Spinal cord (tissue), 10 donors: ENCODE data around the gene MAP3K20. TPM values are rescaled to one million over a fixed set of nuclear protein-coding genes. Genes with fewer than 3 reads are reported as not detected.
"Not testable (repeated sequence)": the region's sequence is repeated elsewhere in the genome, so short reads cannot be mapped to it uniquely, and the experiment has no call there.

ENCODE experiments used
- DNase-seq, 6 donors: peaks; one replicate each; pipeline versions ENCODE4 v3.0.0 to v3.0.0-alpha.2; 2013 to 2015; ENCODE audit warnings: low spot score in 6 of 6, low read depth in 4 of 6
- H3K27ac ChIP-seq: one replicate; pipeline ENCODE4 v1.5.1; 2013; ENCODE audit warnings: low read depth, low read length, control low read depth
- H3K27me3 ChIP-seq: one replicate; pipeline ENCODE4 v1.6.1; 2013; ENCODE audit warnings: low read length; ENCODE audit not compliant: control insufficient read depth, insufficient read depth
- H3K36me3 ChIP-seq: one replicate; pipeline ENCODE4 v1.6.1; 2013; ENCODE audit warnings: low read length; ENCODE audit not compliant: control insufficient read depth, insufficient read depth
- H3K4me1 ChIP-seq: one replicate; pipeline ENCODE4 v1.6.1; 2013; ENCODE audit warnings: low read length; ENCODE audit not compliant: control insufficient read depth, insufficient read depth
- H3K4me3 ChIP-seq: one replicate; pipeline ENCODE4 v1.5.1; 2013; ENCODE audit warnings: low read depth, low read length, control low read depth
- H3K9me3 ChIP-seq: one replicate; pipeline ENCODE4 v1.6.1; 2013; ENCODE audit warnings: low read length; ENCODE audit not compliant: control insufficient read depth, insufficient read depth
- WGBS: methylation state at CpG from one replicate; pipeline ENCODE4 v1.1.5; 2013; ENCODE audit warnings: missing lambda C conversion rate; ENCODE audit not compliant: insufficient coverage; 5-methylcytosine and 5-hydroxymethylcytosine counted together
- polyA plus RNA-seq, 2 donors: library from polyadenylated mRNA; unstranded; fragments of 120-200 nt; gene quantifications; one replicate each; pipeline ENCODE4 v1.2.1, GENCODE V29; 2013; ENCODE audit not compliant: insufficient read length in 2 of 2
- total RNA-seq, 2 donors: library from RNA; depleted of rRNA in 1 of 2; stranded (reverse); fragments of 120-200 nt in 1 of 2; fragments of >200 nt in 1 of 2; gene quantifications; one replicate each; pipeline versions ENCODE4 v1.2.3 to v1.2.4, GENCODE V29; 2013 to 2014
- donor health status: healthy.

MAP3K20 gene
- total and polyA plus RNA-seq, 4 donors = 8.0 to 26.8 (median 16.6) TPM

DNA sequence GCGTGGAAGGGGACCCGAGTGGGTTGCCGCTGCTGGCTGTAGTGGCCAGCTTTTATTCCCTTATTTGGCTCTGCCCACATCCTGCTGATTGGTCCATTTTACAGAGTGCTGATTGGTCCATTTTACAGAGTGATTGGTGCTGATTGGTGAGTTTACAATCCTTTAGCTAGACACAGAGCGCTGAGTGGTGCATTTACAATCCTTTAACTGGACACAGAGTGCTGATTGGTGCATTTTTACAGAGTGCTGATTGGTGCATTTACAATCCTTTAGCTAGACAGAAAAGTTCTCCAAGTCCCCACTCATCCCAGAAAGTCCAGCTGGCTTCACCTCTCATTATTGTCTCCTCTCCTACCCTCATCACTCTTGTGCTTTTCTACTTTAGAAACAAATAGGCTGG, 225.9 kb downstream of the MAP3K20 start:
- H3K9me3 ChIP-seq, H3K27ac ChIP-seq, H3K27me3 ChIP-seq, DNase-seq, H3K36me3 ChIP-seq, H3K4me1 ChIP-seq, H3K4me3 ChIP-seq: not testable (repeated sequence)
- 86% methylated on average over 3 of the region's 4 CpGs for WGBS

DNA sequence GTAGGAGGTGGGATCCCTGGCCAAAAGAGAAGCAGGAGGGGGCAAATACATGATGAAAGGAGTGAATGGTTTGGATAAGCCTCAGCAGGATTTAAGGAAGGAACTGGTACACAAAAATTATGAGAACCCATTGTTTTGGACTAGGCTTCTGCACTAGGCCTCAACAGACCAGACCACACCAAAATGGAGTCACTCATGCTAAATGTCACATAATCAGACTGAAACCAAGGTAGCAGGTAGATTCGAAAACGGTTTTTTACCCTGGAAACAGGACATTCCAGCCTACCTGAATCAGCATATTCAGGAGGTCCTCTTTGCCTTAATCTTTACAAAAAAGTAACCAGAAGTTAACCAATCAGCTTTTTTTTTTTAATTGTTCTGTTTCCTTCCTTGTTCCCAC, 229.7 kb downstream of the MAP3K20 start:
- H3K4me1 ChIP-seq = no peaks in the 10 kb centered on the region

DNA sequence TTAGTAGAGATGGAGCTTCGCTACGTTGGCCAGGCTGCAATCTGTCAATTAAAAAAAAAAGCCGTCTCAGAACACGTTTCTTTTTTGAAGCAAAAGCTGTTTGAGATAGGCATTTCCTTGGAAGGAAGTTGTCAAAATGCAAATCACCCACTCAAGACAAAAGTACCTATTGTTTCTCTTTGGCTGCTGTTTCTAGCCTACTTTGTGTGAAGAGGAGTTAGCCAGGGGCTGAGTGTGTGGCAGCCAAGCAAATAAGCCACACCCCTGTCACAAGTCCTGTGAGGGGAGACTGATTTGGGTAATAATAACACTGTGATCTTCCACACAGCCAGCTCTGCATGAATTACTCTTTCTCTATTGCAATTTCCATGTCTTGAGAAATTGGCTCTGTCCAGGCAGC, 231.6 kb downstream of the MAP3K20 start:
- peak in 3 of 6 donors; percentile 14 to 73 (median 32) for DNase-seq
- H3K27me3 ChIP-seq = no peaks in the 10 kb centered on the region
- no peak overlapping the region for H3K4me3 ChIP-seq
- H3K9me3 ChIP-seq = no peaks in the 10 kb centered on the region
- H3K4me1 ChIP-seq = no peaks in the 10 kb centered on the region
- H3K36me3 ChIP-seq = no peaks in the 10 kb centered on the region
- no CpG with 5 or more reads among the region's 4 CpGs for WGBS
- no peak overlapping the region for H3K27ac ChIP-seq

More for the DNA sequence above, 229.7 kb downstream of the MAP3K20 start:
- no peak overlapping the region for H3K27ac ChIP-seq
- H3K36me3 ChIP-seq = no peaks in the 10 kb centered on the region
- no peak for DNase-seq
- H3K27me3 ChIP-seq = no peaks in the 10 kb centered on the region
- WGBS = 83% methylated on average over 2 of the region's 2 CpGs
- no peaks in the 10 kb centered on the region for H3K9me3 ChIP-seq
- no peak overlapping the region for H3K4me3 ChIP-seq

DNA sequence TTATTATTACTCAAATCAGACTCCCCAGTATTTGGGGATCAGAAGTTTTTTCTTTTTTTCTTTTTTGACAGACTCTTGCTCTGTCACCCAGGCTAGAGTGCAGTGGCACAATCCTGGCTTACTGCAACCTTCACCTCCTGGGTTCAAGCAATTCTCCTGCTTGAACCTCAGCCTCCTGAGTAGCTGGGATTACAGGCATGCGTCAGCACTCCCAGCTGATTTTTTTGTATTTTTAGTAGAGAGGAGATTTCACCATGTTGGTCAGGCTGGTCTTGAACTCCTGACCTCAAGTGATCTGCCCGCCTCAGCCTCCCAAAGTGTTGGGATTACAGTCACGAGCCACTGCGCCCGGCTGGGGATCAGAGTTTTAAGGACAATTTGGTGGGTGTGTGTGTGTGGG, 233.7 kb downstream of the MAP3K20 start:
- H3K36me3 ChIP-seq, DNase-seq, H3K4me3 ChIP-seq, H3K27me3 ChIP-seq, H3K4me1 ChIP-seq, H3K9me3 ChIP-seq, H3K27ac ChIP-seq: not testable (repeated sequence)
- 79% methylated on average over 4 of the region's 5 CpGs for WGBS

DNA sequence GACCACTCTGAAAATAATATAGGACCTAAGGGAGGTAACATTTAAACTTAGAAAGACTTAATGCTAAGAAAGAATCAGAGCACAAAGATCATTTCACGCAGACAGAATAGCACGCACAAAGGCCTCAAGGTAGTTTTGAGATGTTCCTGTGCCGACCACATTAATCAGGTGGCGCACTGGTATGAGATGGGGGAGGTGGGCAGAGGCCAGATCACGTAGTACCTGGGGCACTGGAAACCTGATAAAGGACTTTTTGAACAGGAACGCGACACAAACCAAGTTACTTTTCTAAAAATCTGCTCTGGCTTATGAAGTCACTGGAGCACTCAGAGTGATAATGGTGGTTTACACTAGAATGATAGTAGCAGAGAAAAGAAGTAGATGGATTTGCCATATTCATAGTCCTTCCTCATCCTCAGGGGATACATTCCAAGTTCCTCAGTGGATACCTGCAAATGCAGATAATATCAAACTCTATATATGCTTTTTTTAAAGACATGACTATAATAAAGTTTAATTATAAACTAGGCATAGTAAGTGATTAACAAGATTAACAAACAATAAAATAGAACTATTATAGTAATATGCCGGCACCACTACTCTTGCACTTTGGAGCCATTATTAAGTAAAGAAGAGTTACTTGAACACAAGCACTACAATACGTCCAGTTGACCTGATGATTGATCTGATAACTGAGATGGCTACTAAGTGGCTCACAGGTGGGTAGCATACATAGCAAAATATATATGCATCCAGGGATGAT, 236.4 kb downstream of the MAP3K20 start:
- H3K36me3 ChIP-seq = no peaks in the 10 kb centered on the region
- no peak for DNase-seq
- no peaks in the 10 kb centered on the region for H3K27me3 ChIP-seq
- no peak overlapping the region for H3K4me3 ChIP-seq
- WGBS = 94% methylated on average over 5 of the region's 9 CpGs
- H3K4me1 ChIP-seq = no peaks in the 10 kb centered on the region
- H3K9me3 ChIP-seq = no peaks in the 10 kb centered on the region
- H3K27ac ChIP-seq = no peak overlapping the region
